K562 (cell line): ENCODE results near the gene EHBP1. TPM values are rescaled to one million over a fixed set of nuclear protein-coding genes. Genes with fewer than 3 reads are reported as not detected.

Experiments used
- ATAC-seq: fragments of 200-7000 bp; cut with Tn5 transposase; 3 replicates; pipeline ENCODE4 v1.9.1; 2020; ENCODE audit warnings: moderate library complexity
- BruUV-seq: library from RNA; stranded (reverse); fragments of 400-500 nt; replicated peaks from 2 replicates; lab custom pipeline; 2021; lab: Mats Ljungman, UMichigan
- CTCF ChIA-PET: fragments of 300-600 bp; formaldehyde crosslinking; extraction: SDS; loops from one replicate; lab custom pipeline; 2021; ENCODE audit warnings: low intra/inter-chr PET ratio; lab: Yijun Ruan, JAX
- POLR2A ChIA-PET: fragments of 300-600, 350-650 bp; sonication (Branson Sonifier 250); formaldehyde crosslinking; extraction: SDS; loops from one replicate; lab custom pipeline; 2021; ENCODE audit warnings: antibody characterized with exemption, inconsistent platforms; lab: Yijun Ruan, JAX
- DNase-seq, 4 experiments: peaks; one replicate each; pipeline versions ENCODE4 v3.0.0 to v3.0.0-alpha.2; 2011 to 2018; ENCODE audit warnings: low spot score in 3 of 4, mixed read lengths in 3 of 4; ENCODE audit errors: extremely low read depth in 1 of 4
- FAIRE-seq: peaks from 2 replicates; lab custom pipeline; 2011; peaks lifted over from hg19 to GRCh38; lab: Jason Lieb, UNC
- H2AFZ ChIP-seq: 2 replicates; pipeline ENCODE4 v1.6.0; 2011; ENCODE audit warnings: low read depth, low read length, control low read depth, inconsistent platforms
- H3K27ac ChIP-seq: fragments of 200-600 bp; 3 replicates; pipeline ENCODE4 v1.8.0; 2011; ENCODE audit warnings: low read depth, mild to moderate bottlenecking, control low read depth, inconsistent platforms, low read length, moderate library complexity, mixed read lengths; ENCODE audit errors: extremely low read depth
- H3K27me3 ChIP-seq, 2 experiments: fragments of 300-600 bp in 1 of 2; 2 replicates in 1 of 2; 3 replicates in 1 of 2; pipeline versions ENCODE4 v1.6.0 to v1.8.0; 2011; ENCODE audit warnings: inconsistent platforms in 2 of 2, low read length in 2 of 2, mild to moderate bottlenecking in 1 of 2, mixed read lengths in 1 of 2, moderate library complexity in 1 of 2; ENCODE audit not compliant: control insufficient read depth in 2 of 2, insufficient read depth in 2 of 2
- H3K36me3 ChIP-seq: fragments of 300-600 bp; 3 replicates; pipeline ENCODE4 v1.8.0; 2011; ENCODE audit warnings: mild to moderate bottlenecking, low read length, inconsistent platforms; ENCODE audit not compliant: control insufficient read depth, insufficient read depth
- H3K4me1 ChIP-seq, 2 experiments: fragments of 200-600 bp in 1 of 2; replicated peaks in 1 of 2; 2 replicates in 1 of 2; 3 replicates in 1 of 2; pipeline versions ENCODE4 v1.5.1 to v1.8.0; 2011; ENCODE audit warnings: inconsistent platforms in 2 of 2, low read length in 2 of 2, mild to moderate bottlenecking in 1 of 2, mixed read lengths in 1 of 2, moderate library complexity in 1 of 2; ENCODE audit not compliant: control insufficient read depth in 2 of 2, insufficient read depth in 2 of 2
- H3K4me2 ChIP-seq: 2 replicates; pipeline ENCODE4 v1.6.1; 2011; ENCODE audit warnings: low read length, control low read depth, inconsistent platforms, mixed read lengths; ENCODE audit not compliant: insufficient read depth
- H3K4me3 ChIP-seq: fragments of 200-600 bp; sonication (generic), shearing (Covaris generic); 2 replicates; pipeline ENCODE4 v1.5.1; 2016; ENCODE audit warnings: control low read depth, inconsistent platforms
- H3K79me2 ChIP-seq: fragments of 200-600 bp; 3 replicates; pipeline ENCODE4 v1.8.0; 2011; ENCODE audit warnings: low read length, inconsistent platforms; ENCODE audit not compliant: control insufficient read depth, insufficient read depth
- H3K9ac ChIP-seq, 2 experiments: 2 replicates each; pipeline versions ENCODE4 v1.6.0 to v1.6.1; 2011; ENCODE audit warnings: low read depth in 2 of 2, low read length in 2 of 2, control low read depth in 1 of 2, inconsistent platforms in 1 of 2, mild to moderate bottlenecking in 1 of 2, mixed read lengths in 1 of 2; ENCODE audit not compliant: insufficient read depth in 1 of 2
- H3K9me1 ChIP-seq: one replicate; pipeline ENCODE4 v1.6.0; 2011; ENCODE audit warnings: inconsistent platforms, mild to moderate bottlenecking, low read length, moderate library complexity; ENCODE audit not compliant: control insufficient read depth, insufficient read depth
- H3K9me3 ChIP-seq: replicated peaks from 2 replicates; pipeline ENCODE4 v1.5.1; 2011; ENCODE audit warnings: low read depth, low read length, inconsistent platforms; ENCODE audit not compliant: control insufficient read depth, insufficient read depth
- H4K20me1 ChIP-seq: replicated peaks from 2 replicates; pipeline ENCODE4 v1.6.1; 2011; ENCODE audit warnings: low read length, inconsistent platforms, mixed read lengths; ENCODE audit not compliant: control insufficient read depth, insufficient read depth
- CEBPB ChIP-seq: fragments of 450-650 bp; IDR thresholded peaks from 2 replicates; pipeline ENCODE4 v1.6.1; 2016; ENCODE audit warnings: missing genetic modification characterization, missing compliant biosample characterization
- CEBPG ChIP-seq, 3 experiments: fragments of 200-800 bp in 1 of 3; sonication (Bioruptor generic) in 1 of 3; sonication (generic) in 1 of 3; formaldehyde crosslinking in 1 of 3; IDR thresholded peaks in 2 of 3; conservative IDR thresholded peaks in 1 of 3; 2 replicates each; pipeline versions ENCODE4 v1.6.1 to v1.8.0; 2016 to 2022; ENCODE audit warnings: missing compliant biosample characterization in 2 of 3, missing genetic modification characterization in 2 of 3, mild to moderate bottlenecking in 1 of 3, missing genetic modification reagents in 1 of 3
- CTBP1 ChIP-seq: fragments of 450-650 bp; IDR thresholded peaks from 2 replicates; pipeline ENCODE4 v1.6.1; 2016; ENCODE audit warnings: borderline replicate concordance
- FUS ChIP-seq: fragments of 200-400 bp; formaldehyde crosslinking; optimal IDR thresholded peaks from 2 replicates; pipeline ENCODE3; 2017; ENCODE audit warnings: low read depth, low read length
- SAFB ChIP-seq: fragments of 200-400 bp; formaldehyde crosslinking; IDR thresholded peaks from 2 replicates; pipeline ENCODE4 v1.6.1; 2017; ENCODE audit warnings: low read depth, low read length, borderline replicate concordance
- TAF7 ChIP-seq: fragments of 450-650 bp; IDR thresholded peaks from 2 replicates; pipeline ENCODE4 v1.6.1; 2016; ENCODE audit warnings: missing genetic modification characterization, missing compliant biosample characterization
- U2AF2 ChIP-seq: fragments of 200-400 bp; formaldehyde crosslinking; optimal IDR thresholded peaks from 2 replicates; pipeline ENCODE3; 2017; ENCODE audit warnings: low read depth, mild to moderate bottlenecking, low read length
- ZBED1 ChIP-seq: IDR thresholded peaks from 2 replicates; pipeline ENCODE4 v1.6.1; 2014
- ZFP30 ChIP-seq: fragments of 250-450 bp; sonication (Bioruptor Pico); IDR thresholded peaks from 2 replicates; pipeline ENCODE4 v1.8.0; 2022; ENCODE audit warnings: moderate library complexity, mild to moderate bottlenecking, inconsistent platforms, borderline replicate concordance
- ZNF707 ChIP-seq: fragments of 250-450 bp; sonication (Bioruptor Pico); conservative IDR thresholded peaks from 2 replicates; pipeline ENCODE4 v1.8.0; 2022; ENCODE audit warnings: inconsistent platforms, mild to moderate bottlenecking, moderate library complexity
- WGBS: fragments of 100-300 bp; shearing (Covaris generic); methylation state at CpG from one replicate; pipeline ENCODE4 v1.1.6; 2016; ENCODE audit warnings: low coverage, mixed read lengths; ENCODE audit not compliant: insufficient coverage; ENCODE audit errors: missing lambda C conversion rate; 5-methylcytosine and 5-hydroxymethylcytosine counted together
- in situ Hi-C: fragments of 300-500 bp; cut with MboI; formaldehyde crosslinking; loops from 4 replicates; pipeline ENCODE4 v1.15.0; 2018; ENCODE audit warnings: inconsistent platforms, mixed read lengths
- intact Hi-C: fragments of 100-400 bp; cut with micrococcal nuclease; formaldehyde crosslinking; loops from 2 replicates; pipeline ENCODE4 v1.14.2; 2022
- polyA plus RNA-seq, 8 experiments: library from polyadenylated mRNA; depleted of rRNA in 4 of 8; stranded (reverse) in 5 of 8; unstranded in 3 of 8; fragments of >200 nt; fragmentation: Nextera tagmentation in 2 of 8; fragmentation: Illumina TruSeq in 1 of 8; extraction: Ambion mirVana in 2 of 8; extraction: Trizol in 1 of 8; gene quantifications; 2 replicates each; pipeline versions ENCODE4 v1.2.1 to v1.2.3, GENCODE V29; 2011 to 2014; ENCODE audit warnings: inconsistent platforms in 1 of 8, missing spikeins in 1 of 8
- total RNA-seq, 7 experiments: library from RNA; depleted of rRNA in 6 of 7; stranded (reverse); fragments of >200 nt in 6 of 7; fragmentation: Illumina TruSeq in 2 of 7; extraction: Trizol in 2 of 7; gene quantifications; 2 replicates each; pipeline versions ENCODE4 v1.2.1 to v1.2.3, GENCODE V29; 2011 to 2021; ENCODE audit warnings: low replicate concordance in 1 of 7

Gene EHBP1
- total and polyA plus RNA-seq, 9 of the 15 experiments (the other 6 are each of a cell fraction or from before 2014, with no cell fraction given): 8.9 to 26.6 (median 19.3) TPM

DNA sequence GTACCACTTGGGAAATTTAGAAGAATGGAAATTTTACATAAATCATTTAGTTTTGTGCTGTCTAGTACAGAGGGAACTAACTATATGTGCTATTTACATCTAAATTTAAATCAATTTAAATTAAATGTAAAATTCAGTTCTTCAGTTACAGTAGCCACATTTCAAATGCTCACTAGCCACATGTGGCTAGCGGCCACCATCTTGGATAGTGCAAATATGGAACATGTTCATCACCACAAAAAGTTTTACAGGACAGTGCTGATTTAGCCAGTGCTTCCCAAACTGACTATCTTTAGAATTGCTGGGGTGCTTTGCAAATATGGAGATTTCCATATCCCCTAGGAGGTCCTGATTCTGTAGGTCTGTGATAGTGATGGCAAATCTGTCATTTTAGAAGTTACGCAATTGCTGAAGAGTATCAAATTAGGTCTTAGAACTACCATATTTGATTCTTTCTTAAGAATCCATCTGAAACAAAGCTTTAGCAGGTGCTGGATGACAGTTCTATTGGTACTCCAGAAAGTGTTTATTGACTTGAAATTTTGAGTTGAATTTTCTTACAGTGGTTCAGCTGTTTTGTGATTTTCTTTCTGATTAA is 12.8 kb downstream of the EHBP1 start:
- no TSS peak for BruUV-seq
- Histone ChIP-seq H2AFZ (no peak overlapping the region), H3K9me3 (no peaks in the 10 kb centered on the region), H3K27me3 (no peaks in the 10 kb centered on the region), H3K4me3 (no peak overlapping the region), H3K9ac (no peak overlapping the region), H3K36me3 (no peaks in the 10 kb centered on the region), H4K20me1 (no peaks in the 10 kb centered on the region), H3K4me2 (no peak overlapping the region), H3K79me2 (peaks cover 34% of the 10 kb centered on the region), H3K9me1 (no peaks in the 10 kb centered on the region), H3K27ac (no peak overlapping the region), H3K4me1 (no peaks in the 10 kb centered on the region)
- CTCF ChIA-PET: no interaction called here
- no peak for DNase-seq
- 92% methylated on average over 2 of the region's 2 CpGs for WGBS
- FAIRE-seq: no peak
- POLR2A ChIA-PET: no interaction called here
- ATAC-seq: no peak
- intact Hi-C loops: no loop called here
- in situ Hi-C loops: no loop called here
- TF ChIP-seq FUS: no peak
- TF ChIP-seq TAF7 (tag): no peak
- TF ChIP-seq CTBP1: no peak
- TF ChIP-seq SAFB: no peak
- TF ChIP-seq ZNF707 (CRISPR knock-in tag): no peak
- peak; percentile 28; the same call in 1 of the 2 replicates for TF ChIP-seq CEBPG (CRISPR knock-in tag; IDR thresholded peaks at IDR 0.05)
- TF ChIP-seq CEBPG (tag; conservative IDR thresholded peaks at IDR 0.05 in 1 of 2, IDR thresholded peaks at IDR 0.05 in 1 of 2): peak; percentile 67 to 90
- TF ChIP-seq ZBED1: no peak
- no peak for TF ChIP-seq ZFP30 (CRISPR knock-in tag)
- TF ChIP-seq CEBPB: peak; percentile 92
- no peak for TF ChIP-seq U2AF2
